IMR-90 (cell line): ENCODE measurements around the gene AP3B1. TPM values are rescaled to one million over a fixed set of nuclear protein-coding genes. Genes with fewer than 3 reads are reported as not detected.

Source experiments
- ATAC-seq: fragments of 200-7000 bp; cut with Tn5 transposase; 2 replicates; pipeline ENCODE4 v1.9.1; 2020; ENCODE audit warnings: low read depth, mild to moderate bottlenecking, moderate library complexity
- BruUV-seq: library from RNA; stranded (reverse); fragments of 400-500 nt; replicated peaks from 2 replicates; lab custom pipeline; 2021; lab: Mats Ljungman, UMichigan
- CTCF ChIA-PET: fragments of 300-600 bp; formaldehyde crosslinking; extraction: SDS; loops from one replicate; lab custom pipeline; 2021; ENCODE audit warnings: antibody characterized with exemption; lab: Yijun Ruan, JAX
- POLR2A ChIA-PET: fragments of 300-600 bp; sonication (Branson Sonifier 250); formaldehyde crosslinking; loops from one replicate; lab custom pipeline; 2022; ENCODE audit warnings: antibody characterized with exemption; ENCODE audit not compliant: unreplicated experiment; lab: Charles Lee
- DNase-seq: peaks from one replicate; pipeline ENCODE4 v3.0.0; 2013
- H2AFZ ChIP-seq: replicated peaks from 2 replicates; pipeline ENCODE3; 2013; ENCODE audit warnings: low read length, mild to moderate bottlenecking; ENCODE audit not compliant: poor library complexity
- H2AK5ac ChIP-seq: 2 replicates; pipeline ENCODE4 v1.6.1; 2013; ENCODE audit warnings: low read depth, low read length, inconsistent platforms
- H2AK9ac ChIP-seq: replicated peaks from 2 replicates; pipeline ENCODE3; 2013; ENCODE audit warnings: mild to moderate bottlenecking, low read depth, low read length, moderate library complexity; ENCODE audit not compliant: poor library complexity
- H2BK120ac ChIP-seq: 2 replicates; pipeline ENCODE4 v1.6.1; 2013; ENCODE audit warnings: low read depth, low read length, inconsistent platforms
- H2BK15ac ChIP-seq: 3 replicates; pipeline ENCODE4 v1.6.1; 2013; ENCODE audit warnings: low read depth, low read length, inconsistent platforms
- H2BK20ac ChIP-seq: 2 replicates; pipeline ENCODE4 v1.6.1; 2013; ENCODE audit warnings: low read depth, mild to moderate bottlenecking, inconsistent platforms, low read length, moderate library complexity
- H2BK5ac ChIP-seq: 2 replicates; pipeline ENCODE4 v1.6.1; 2013; ENCODE audit warnings: mild to moderate bottlenecking, low read depth, low read length, inconsistent platforms; ENCODE audit not compliant: poor library complexity, severe bottlenecking
- H3K14ac ChIP-seq: replicated peaks from 2 replicates; pipeline ENCODE4 v1.6.1; 2013; ENCODE audit warnings: low read depth, low read length, inconsistent platforms
- H3K18ac ChIP-seq: 2 replicates; pipeline ENCODE4 v1.6.1; 2013; ENCODE audit warnings: low read depth, low read length, control low read depth
- H3K23ac ChIP-seq: 2 replicates; pipeline ENCODE4 v1.6.1; 2013; ENCODE audit warnings: low read depth, low read length, inconsistent platforms
- H3K27ac ChIP-seq: 2 replicates; pipeline ENCODE4 v1.5.1; 2013; ENCODE audit warnings: mild to moderate bottlenecking, control low read depth, low read length; ENCODE audit not compliant: insufficient read depth
- H3K27me3 ChIP-seq: 2 replicates; pipeline ENCODE4 v1.6.1; 2013; ENCODE audit warnings: low read length; ENCODE audit not compliant: control insufficient read depth, insufficient read depth
- H3K36me3 ChIP-seq: 2 replicates; pipeline ENCODE4 v1.6.1; 2013; ENCODE audit warnings: low read length, mixed read lengths; ENCODE audit not compliant: control insufficient read depth, insufficient read depth
- H3K4ac ChIP-seq: 2 replicates; pipeline ENCODE4 v1.6.1; 2013; ENCODE audit warnings: low read depth, low read length, inconsistent platforms
- H3K4me1 ChIP-seq: 2 replicates; pipeline ENCODE4 v1.6.1; 2013; ENCODE audit warnings: low read length, mixed read lengths; ENCODE audit not compliant: control insufficient read depth, insufficient read depth
- H3K4me2 ChIP-seq: 2 replicates; pipeline ENCODE4 v1.6.1; 2013; ENCODE audit warnings: low read depth, mild to moderate bottlenecking, control low read depth, low read length, moderate library complexity
- H3K4me3 ChIP-seq: 2 replicates; pipeline ENCODE4 v1.5.1; 2013; ENCODE audit warnings: low read depth, mild to moderate bottlenecking, control low read depth, low read length, moderate library complexity; ENCODE audit not compliant: insufficient read depth
- H3K56ac ChIP-seq: 2 replicates; pipeline ENCODE4 v1.6.1; 2013; ENCODE audit warnings: low read length, inconsistent platforms; ENCODE audit not compliant: insufficient read depth; ENCODE audit errors: extremely low read depth
- H3K79me1 ChIP-seq, 2 experiments: 2 replicates each; pipeline ENCODE4 v1.6.1; 2013; ENCODE audit warnings: low read length in 2 of 2, inconsistent platforms in 1 of 2, low read depth in 1 of 2
- H3K9ac ChIP-seq: 2 replicates; pipeline ENCODE4 v1.6.1; 2013; ENCODE audit warnings: low read depth, low read length, control low read depth
- H3K9me1 ChIP-seq: 2 replicates; pipeline ENCODE4 v1.6.1; 2013; ENCODE audit warnings: low read length, inconsistent platforms; ENCODE audit not compliant: insufficient read depth
- H3K9me3 ChIP-seq: 2 replicates; pipeline ENCODE4 v1.6.1; 2013; ENCODE audit warnings: low read length; ENCODE audit not compliant: control insufficient read depth, insufficient read depth
- H4K20me1 ChIP-seq: 2 replicates; pipeline ENCODE4 v1.6.1; 2013; ENCODE audit warnings: low read length, inconsistent platforms; ENCODE audit not compliant: insufficient read depth
- H4K5ac ChIP-seq: 2 replicates; pipeline ENCODE4 v1.6.1; 2013; ENCODE audit warnings: mild to moderate bottlenecking, low read depth, low read length, control low read depth
- H4K8ac ChIP-seq, 2 experiments: 2 replicates each; pipeline ENCODE4 v1.6.1; 2013; ENCODE audit warnings: low read depth in 2 of 2, low read length in 2 of 2, control low read depth in 1 of 2, inconsistent platforms in 1 of 2
- H4K91ac ChIP-seq: 2 replicates; pipeline ENCODE4 v1.6.1; 2013; ENCODE audit warnings: low read depth, low read length, inconsistent platforms; ENCODE audit not compliant: insufficient read depth
- CEBPB ChIP-seq: IDR thresholded peaks from 2 replicates; pipeline ENCODE4 v1.6.1; 2012; ENCODE audit warnings: low read depth, low read length, improper control_type of control experiment
- MAZ ChIP-seq: IDR thresholded peaks from 2 replicates; pipeline ENCODE4 v1.6.1; 2012; ENCODE audit warnings: low read depth, mild to moderate bottlenecking, low read length, improper control_type of control experiment, moderate library complexity, borderline replicate concordance
- MXI1 ChIP-seq: IDR thresholded peaks from 2 replicates; pipeline ENCODE4 v1.6.1; 2012; ENCODE audit warnings: low read depth, mild to moderate bottlenecking, low read length, moderate library complexity, borderline replicate concordance
- RCOR1 ChIP-seq: IDR thresholded peaks from 2 replicates; pipeline ENCODE4 v1.6.1; 2012; ENCODE audit warnings: mild to moderate bottlenecking, low read length, improper control_type of control experiment; ENCODE audit not compliant: insufficient replicate concordance
- RFX5 ChIP-seq: IDR thresholded peaks from 2 replicates; pipeline ENCODE4 v1.8.0; 2012; ENCODE audit warnings: low read depth, mild to moderate bottlenecking, low read length, moderate library complexity
- WGBS, 2 experiments: methylation state at CpG; one replicate each; pipeline versions ENCODE4 v1.1.5 to v1.1.7; 2013; ENCODE audit warnings: missing lambda C conversion rate in 2 of 2; ENCODE audit not compliant: insufficient read length in 1 of 2; ENCODE audit errors: extremely low coverage in 2 of 2; 5-methylcytosine and 5-hydroxymethylcytosine counted together
- dilution Hi-C: fragments of 300-500 bp; cut with HindIII; formaldehyde crosslinking; loops from one replicate; pipeline ENCODE4 v1.14.3; 2018; ENCODE audit warnings: low sequenced_read_pairs; ENCODE audit not compliant: unreplicated experiment
- in situ Hi-C: fragments of 300-500 bp; cut with MboI; formaldehyde crosslinking; loops from 3 replicates; pipeline ENCODE4 v1.14.3; 2019; ENCODE audit warnings: low sequenced_read_pairs, inconsistent platforms, mixed read lengths
- intact Hi-C: fragments of 100-400 bp; cut with micrococcal nuclease; formaldehyde crosslinking; loops from 2 replicates; pipeline ENCODE4 v1.10.0; 2022
- polyA plus RNA-seq, 3 experiments: library from polyadenylated mRNA; depleted of rRNA; stranded (reverse); fragments of >200 nt; gene quantifications; 2 replicates each; pipeline ENCODE4 v1.2.3, GENCODE V29; 2012; ENCODE audit warnings: low replicate concordance in 1 of 3
- total RNA-seq: library from RNA; depleted of rRNA; stranded (reverse); fragments of >200 nt; gene quantifications from 2 replicates; pipeline ENCODE4 v1.2.3, GENCODE V29; 2012

The AP3B1 gene
- total and polyA plus RNA-seq, 2 of the 4 experiments (the other 2 are of a cell fraction) = 33.1 to 59.0 TPM

- Histone ChIP-seq H3K9ac (no peak overlapping the region), H2BK5ac (no peak overlapping the region), H2BK20ac (no peak overlapping the region), H3K79me1 (no peaks in the 10 kb centered on the region; a peak in 1 of 4 replicates), H4K5ac (no peak overlapping the region), H4K8ac (no peak overlapping the region), H3K36me3 (no peaks in the 10 kb centered on the region; the same call in 1 of the 2 replicates), H3K27ac (no peak overlapping the region), H2BK15ac (no peak overlapping the region), H4K20me1 (no peaks in the 10 kb centered on the region), H3K56ac (no peak overlapping the region), H2AK5ac (no peak overlapping the region), H3K4ac (no peak overlapping the region), H4K91ac (no peak overlapping the region), H3K14ac (no peak overlapping the region), H3K4me1 (no peaks in the 10 kb centered on the region; the same call in 1 of the 2 replicates), H3K4me3 (no peak overlapping the region), H3K9me3 (no peaks in the 10 kb centered on the region), H2AK9ac (no peak overlapping the region), H3K9me1 (peaks cover 3% of the 10 kb centered on the region; the same call in 1 of the 2 replicates), H2BK120ac (no peak overlapping the region), H3K27me3 (no peaks in the 10 kb centered on the region), H3K4me2 (no peak overlapping the region), H2AFZ (no peak overlapping the region), H3K23ac (no peak overlapping the region), H3K18ac (no peak overlapping the region)
- BruUV-seq = no TSS peak
- dilution Hi-C loops = no loop called here
- intact Hi-C loops = no loop called here
- DNase-seq = no peak
- no peak for ATAC-seq
- POLR2A ChIA-PET = no interaction called here
- 91% methylated on average over 6 of the region's 19 CpGs; no CpG with 5 or more reads in 1 of the 2 experiments for WGBS, 2 experiments
- TF ChIP-seq MXI1 (no peak), RCOR1 (no peak), CEBPB (no peak), MAZ (no peak), RFX5 (no peak)
- in situ Hi-C loops = no loop called here
- CTCF ChIA-PET = no interaction called here
These were observed 306.5 kb downstream of the AP3B1 start for GRCh38 chr5:77987988-77988387.
